HG03442 (cell line): ENCODE data around the gene ARL17A.
"Not testable (repeated sequence)": the region's sequence is repeated elsewhere in the genome, so short reads cannot be mapped to it uniquely, and the experiment has no call there.

ENCODE experiments used
- ATAC-seq: cut with Tn5 transposase; IDR thresholded peaks from one replicate; pipeline ENCODE4 v1.9.1; 2021; ENCODE audit warnings: mild to moderate bottlenecking, moderate library complexity; ENCODE audit not compliant: unreplicated experiment

The ARL17A gene

GRCh38 chr17:46559155-46559554 lies 20.3 kb downstream of the ARL17A start:
- not testable (repeated sequence) for ATAC-seq

- not testable (repeated sequence) for ATAC-seq
Observed at GRCh38 chr17:46548607-46549006, 30.9 kb downstream of the ARL17A start.

DNA sequence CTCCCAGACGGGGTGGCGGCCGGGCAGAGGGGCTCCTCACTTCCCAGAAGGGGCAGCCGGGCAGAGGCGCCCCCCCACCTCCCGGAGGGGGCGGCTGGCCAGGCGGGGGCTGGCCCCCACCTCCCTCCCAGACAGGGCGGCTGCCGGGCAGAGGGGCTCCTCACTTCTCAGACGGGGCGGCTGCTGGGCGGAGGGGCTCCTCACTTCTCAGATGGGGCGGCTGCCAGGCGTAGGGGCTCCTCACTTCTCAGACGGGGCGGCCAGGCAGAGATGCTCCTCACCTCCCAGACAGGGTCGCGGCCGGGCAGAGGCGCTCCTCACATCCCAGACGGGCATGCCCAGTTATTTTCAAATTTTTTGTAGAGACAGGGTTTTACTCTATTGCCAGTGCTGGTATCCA lies 44.8 kb downstream of the ARL17A start:
- not testable (repeated sequence) for ATAC-seq

GRCh38 chr17:46512168-46512567 lies 67.3 kb downstream of the ARL17A start, which contains the start of gene LRRC37A2:
Gene LRRC37A2, plus strand, starts transcription at chr17:46512468. Its CDS starts 245 bp downstream, at chr17:46512713.
- not testable (repeated sequence) for ATAC-seq

GRCh38 chr17:46505896-46506295 lies 73.6 kb downstream of the ARL17A start:
- not testable (repeated sequence) for ATAC-seq

DNA sequence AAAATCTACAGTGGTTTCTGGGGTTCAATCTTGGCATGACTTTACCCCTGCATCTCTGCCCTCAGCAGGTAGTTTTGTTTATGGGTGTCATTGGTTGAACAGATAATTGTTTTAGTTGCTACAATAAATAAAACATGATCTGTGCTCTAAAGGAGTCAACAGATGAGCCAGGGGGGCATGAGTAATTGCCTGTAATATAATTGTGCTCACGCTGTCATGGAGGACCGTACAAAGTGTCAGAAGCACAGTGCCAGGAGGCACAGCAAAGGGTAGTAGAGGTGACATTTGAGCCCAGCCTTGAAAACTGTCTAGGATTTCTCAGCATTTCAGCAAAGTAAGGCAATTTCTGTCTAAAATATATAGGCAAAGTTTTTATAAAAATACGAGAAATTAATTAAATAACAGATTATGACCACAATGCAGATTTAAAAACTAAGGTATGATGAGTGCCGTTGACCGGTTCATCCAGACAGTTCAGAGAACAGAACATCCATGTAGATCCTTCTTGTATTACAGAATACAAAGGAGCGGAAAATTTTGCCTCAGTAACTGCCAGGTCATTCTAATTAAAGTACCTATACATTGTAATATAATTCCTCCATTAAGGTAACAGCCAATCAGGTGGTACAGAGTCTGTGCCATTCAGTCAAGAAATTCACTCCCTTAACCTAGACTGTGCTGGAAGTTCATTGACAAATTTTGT lies 79.9 kb downstream of the ARL17A start:
- ATAC-seq, result not testable (repeated sequence)

DNA sequence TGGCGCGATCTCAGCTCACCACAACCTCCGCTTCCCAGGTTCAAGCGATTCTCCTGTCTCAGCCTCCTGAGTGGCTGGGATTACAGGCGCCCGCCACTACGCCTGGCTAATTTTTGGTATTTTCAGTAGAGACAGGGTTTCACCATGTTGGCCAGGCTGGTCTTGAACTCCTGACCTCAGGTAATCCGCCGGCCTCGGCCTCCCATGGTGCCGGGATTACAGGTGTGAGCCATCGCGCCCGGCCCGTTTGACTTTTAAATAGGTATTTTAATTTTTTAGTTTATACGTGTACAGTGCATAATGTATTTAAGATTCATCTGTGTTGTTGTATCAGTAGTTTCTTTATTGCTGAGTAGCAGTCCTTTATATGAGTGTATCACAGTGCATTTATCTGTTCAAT lies 87.5 kb downstream of the ARL17A start:
- not testable (repeated sequence) for ATAC-seq

DNA sequence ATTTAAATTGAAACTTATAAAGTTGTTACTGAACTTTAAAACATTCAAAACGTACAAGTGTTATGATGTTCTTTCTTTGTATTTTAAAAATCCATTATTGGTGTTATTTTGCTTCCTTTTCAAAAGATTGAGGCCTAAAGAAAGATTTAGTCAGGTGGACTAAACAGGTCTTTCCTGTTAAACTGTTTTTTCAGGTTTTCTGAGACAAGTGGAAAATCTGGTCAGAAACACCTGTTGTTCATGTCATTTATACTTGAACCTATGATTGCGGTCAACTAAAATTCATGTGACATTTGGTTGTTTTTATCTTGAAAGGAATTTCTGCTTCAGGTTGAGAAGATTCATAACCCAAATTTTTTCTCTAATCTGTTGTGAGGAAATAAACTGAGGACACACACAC lies 98.2 kb downstream of the ARL17A start:
- not testable (repeated sequence) for ATAC-seq

GRCh38 chr17:46478823-46479222 lies 100.7 kb downstream of the ARL17A start:
- ATAC-seq, result not testable (repeated sequence)

GRCh38 chr17:46475583-46475982 lies 103.9 kb downstream of the ARL17A start:
- ATAC-seq, result not testable (repeated sequence)

GRCh38 chr17:46474489-46474888 lies 105.0 kb downstream of the ARL17A start:
- ATAC-seq, result not testable (repeated sequence)

DNA sequence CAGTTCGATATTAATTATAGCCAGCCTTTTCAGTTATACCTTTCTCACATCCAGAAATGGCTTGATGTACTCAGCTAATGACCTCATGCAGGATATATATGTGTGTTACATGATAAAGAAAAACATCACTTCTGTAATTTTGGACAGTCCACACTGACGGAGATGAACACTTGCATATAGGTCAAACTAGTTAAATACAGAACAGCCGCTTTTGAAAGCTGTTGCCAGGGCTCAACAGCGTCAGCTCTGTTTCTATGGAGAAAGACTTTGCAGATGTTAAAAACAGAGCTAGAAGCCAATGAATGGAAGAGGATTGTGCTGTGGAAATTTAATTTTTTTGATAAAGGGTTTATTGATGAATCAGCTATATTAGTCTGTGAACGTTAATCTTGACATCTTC lies 111.9 kb downstream of the ARL17A start:
- ATAC-seq, result not testable (repeated sequence)
